AG09309 (cell line): Measurements from ENCODE around the gene KIT.

Source experiments
- DNase-seq: peaks from one replicate; pipeline ENCODE4 v3.0.0-alpha.2; 2010; ENCODE audit warnings: low read depth
- H3K4me3 ChIP-seq: 2 replicates; pipeline ENCODE4 v1.5.1; 2011; ENCODE audit warnings: mild to moderate bottlenecking, low read depth, low read length, moderate library complexity; ENCODE audit not compliant: control insufficient read depth
- TF ChIP-seq, protein P1 (sequence below): IDR thresholded peaks from 2 replicates; pipeline ENCODE4 v1.5.1; 2011; ENCODE audit warnings: mild to moderate bottlenecking, low read depth, low read length, inconsistent platforms; ENCODE audit not compliant: insufficient read depth, control insufficient read depth; ENCODE audit errors: missing control alignments

The KIT gene

DNA sequence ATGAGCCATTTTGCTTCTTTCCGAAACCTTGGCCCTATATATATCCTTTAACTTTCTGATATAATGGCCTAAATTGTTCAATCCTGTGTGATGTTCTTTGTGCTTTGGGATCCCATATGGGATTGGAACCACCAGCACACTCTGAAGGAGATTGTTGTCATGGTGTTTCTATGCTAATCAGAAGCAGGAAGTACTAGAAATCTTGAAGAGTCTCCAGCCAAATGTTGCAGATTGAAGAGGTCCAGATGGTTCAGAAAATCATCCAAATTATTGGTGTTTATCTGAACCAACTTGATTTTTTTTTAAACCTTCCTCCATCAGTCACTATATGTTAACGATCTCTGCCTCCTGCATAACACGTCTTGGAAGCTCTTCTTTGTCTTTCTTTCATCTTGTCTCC, 72.8 kb downstream of the KIT start:
- no peak for DNase-seq
- TF ChIP-seq, protein P1, sequence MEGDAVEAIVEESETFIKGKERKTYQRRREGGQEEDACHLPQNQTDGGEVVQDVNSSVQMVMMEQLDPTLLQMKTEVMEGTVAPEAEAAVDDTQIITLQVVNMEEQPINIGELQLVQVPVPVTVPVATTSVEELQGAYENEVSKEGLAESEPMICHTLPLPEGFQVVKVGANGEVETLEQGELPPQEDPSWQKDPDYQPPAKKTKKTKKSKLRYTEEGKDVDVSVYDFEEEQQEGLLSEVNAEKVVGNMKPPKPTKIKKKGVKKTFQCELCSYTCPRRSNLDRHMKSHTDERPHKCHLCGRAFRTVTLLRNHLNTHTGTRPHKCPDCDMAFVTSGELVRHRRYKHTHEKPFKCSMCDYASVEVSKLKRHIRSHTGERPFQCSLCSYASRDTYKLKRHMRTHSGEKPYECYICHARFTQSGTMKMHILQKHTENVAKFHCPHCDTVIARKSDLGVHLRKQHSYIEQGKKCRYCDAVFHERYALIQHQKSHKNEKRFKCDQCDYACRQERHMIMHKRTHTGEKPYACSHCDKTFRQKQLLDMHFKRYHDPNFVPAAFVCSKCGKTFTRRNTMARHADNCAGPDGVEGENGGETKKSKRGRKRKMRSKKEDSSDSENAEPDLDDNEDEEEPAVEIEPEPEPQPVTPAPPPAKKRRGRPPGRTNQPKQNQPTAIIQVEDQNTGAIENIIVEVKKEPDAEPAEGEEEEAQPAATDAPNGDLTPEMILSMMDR, result no peak
- H3K4me3 ChIP-seq, result no peak overlapping the region

DNA sequence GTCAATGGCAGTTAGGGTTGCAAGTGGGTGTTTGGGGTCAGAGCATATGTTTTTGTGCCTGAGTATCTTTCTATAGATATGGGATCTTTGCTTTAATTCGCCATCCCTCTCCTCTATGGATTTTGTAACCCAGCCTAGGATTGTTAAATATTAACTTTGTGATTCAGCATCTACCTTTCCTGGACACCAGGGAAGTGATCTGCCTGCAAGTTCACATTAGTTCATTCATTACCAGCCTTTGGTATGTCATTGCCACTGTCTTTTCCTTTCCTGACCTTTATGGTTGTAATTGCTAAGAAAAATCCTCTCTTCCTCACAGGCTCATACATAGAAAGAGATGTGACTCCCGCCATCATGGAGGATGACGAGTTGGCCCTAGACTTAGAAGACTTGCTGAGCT, 73.8 kb downstream of the KIT start:
- H3K4me3 ChIP-seq, result no peak overlapping the region
- no peak for DNase-seq
- TF ChIP-seq, protein P1, result no peak

DNA sequence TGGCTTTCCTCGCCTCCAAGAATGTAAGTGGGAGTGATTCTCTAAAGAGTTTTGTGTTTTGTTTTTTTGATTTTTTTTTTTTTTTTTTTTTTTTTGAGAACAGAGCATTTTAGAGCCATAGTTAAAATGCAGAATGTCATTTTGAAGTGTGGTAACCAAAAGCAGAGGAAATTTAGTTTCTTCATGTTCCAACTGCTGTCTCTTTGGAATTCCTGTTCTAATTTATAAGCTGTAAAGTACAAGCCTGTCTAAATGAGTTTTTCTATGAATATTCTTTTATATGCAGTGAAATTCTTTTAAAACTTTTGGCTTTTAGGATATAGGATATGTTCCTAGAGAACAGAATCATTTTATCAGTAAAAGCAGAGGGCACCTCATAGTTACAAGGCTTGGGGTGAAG, 74.2 kb downstream of the KIT start:
- no peak overlapping the region for H3K4me3 ChIP-seq
- no peak for DNase-seq
- TF ChIP-seq, protein P1, result no peak

DNA sequence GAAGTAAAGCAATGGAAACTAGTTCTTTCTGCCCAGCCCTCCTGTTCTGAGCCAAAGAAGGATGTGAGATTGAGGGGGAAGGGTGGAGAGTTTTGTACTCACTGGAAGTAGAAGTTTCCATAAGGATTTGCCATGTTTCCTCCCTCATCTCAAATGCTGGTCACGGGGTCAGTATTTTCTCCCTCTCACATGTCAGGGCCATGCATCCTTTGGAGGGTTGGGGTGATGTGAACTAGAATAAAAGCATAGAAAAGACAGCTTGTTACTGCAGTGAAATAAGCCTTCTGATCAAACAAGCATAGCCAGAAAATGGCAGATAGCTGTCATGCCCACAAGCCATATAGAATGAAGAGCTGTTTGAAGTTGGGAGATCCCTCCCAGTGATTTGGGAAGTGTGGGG, 79.7 kb downstream of the KIT start:
- no peak for DNase-seq
- H3K4me3 ChIP-seq, result no peak overlapping the region
- TF ChIP-seq, protein P1, result no peak

DNA sequence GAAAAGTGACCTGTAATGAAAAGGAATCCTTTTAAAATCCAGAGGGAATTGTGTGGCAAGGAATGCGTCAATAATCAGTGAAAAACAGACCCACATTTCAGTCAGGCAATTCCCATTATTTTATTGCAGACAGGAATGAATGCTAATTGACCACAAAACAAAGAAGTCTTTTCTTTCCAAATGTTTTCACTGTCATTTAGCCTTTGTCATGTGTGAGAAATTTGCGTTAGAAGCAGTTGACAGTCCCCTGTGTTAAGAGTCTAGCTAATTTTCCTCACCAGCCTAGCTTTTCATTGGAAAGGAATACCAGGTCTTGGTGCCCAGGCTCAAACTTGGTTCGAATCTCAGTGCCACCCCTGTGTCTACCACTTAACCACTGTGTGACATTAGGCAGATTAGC, 83.4 kb downstream of the KIT start:
- TF ChIP-seq, protein P1, result no peak
- no peak for DNase-seq

DNA sequence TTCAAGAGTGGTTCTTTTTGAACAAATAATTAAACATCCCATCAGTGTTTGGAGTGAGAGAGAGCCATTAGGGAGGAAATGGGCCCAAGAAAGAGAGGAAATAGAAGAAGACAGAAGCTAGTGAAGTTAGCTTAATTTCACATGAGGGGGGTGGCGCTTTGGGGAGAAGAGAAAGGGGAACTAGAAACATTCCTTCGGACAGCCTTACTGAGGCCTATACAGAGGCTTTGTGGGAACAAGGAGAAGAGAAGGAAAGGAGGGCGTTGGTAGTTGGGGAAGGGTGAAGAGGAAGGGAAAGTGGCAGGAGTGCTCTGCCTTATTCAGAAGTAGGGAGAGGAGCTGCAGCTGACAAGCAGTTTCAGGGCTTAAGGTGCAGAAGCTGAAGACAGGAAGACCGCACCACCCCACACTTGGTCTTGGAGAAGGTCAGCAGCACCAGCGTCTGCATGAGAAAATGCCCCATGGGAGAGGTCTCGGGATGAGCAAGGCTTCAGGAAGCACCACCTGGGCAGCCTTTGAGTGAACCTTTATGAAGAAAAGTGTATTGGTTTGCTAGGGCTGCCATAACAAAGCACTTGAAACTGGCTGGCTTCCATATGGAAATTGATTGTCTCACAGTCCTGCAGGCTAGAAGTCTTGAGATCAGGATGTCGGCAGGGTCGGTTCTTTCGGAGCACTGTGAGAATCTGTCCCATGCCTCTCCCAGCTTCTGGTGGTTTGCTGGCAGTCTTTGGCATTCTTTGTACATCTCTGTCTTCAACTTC, 85.1 kb downstream of the KIT start:
- H3K4me3 ChIP-seq, result no peak overlapping the region
- no peak for DNase-seq
- TF ChIP-seq, protein P1, result no peak

More for the DNA sequence above, 83.4 kb downstream of the KIT start:
- H3K4me3 ChIP-seq, result no peak overlapping the region
